T47D (cell line): Measurements from ENCODE around the gene BTBD17.

Source experiments
- DNase-seq, 2 experiments: peaks; one replicate each; pipeline versions ENCODE4 v3.0.0 to v3.0.0-alpha.2; 2011 to 2012; ENCODE audit warnings: low read depth in 1 of 2, low spot score in 1 of 2
- JUND ChIP-seq: IDR thresholded peaks from 2 replicates; pipeline ENCODE4 v1.6.1; 2012; ENCODE audit warnings: low read depth
- in situ Hi-C: cut with HindIII; loops from 2 replicates; pipeline ENCODE4 v1.10.0; 2016; ENCODE audit warnings: low sequenced_read_pairs, low pct_unique_long_range_greater_than_20kb

BTBD17 gene

GRCh38 chr17:74393346-74393942, 31.8 kb upstream of the BTBD17 start:
- DNase-seq, result no peak
- in situ Hi-C loops, result no loop called here
- no peak for TF ChIP-seq JUND

GRCh38 chr17:74392848-74393247, 31.2 kb upstream of the BTBD17 start:
- DNase-seq, result peak in 1 of 2 experiments; percentile 67
- in situ Hi-C loops, result no loop called here
- no peak for TF ChIP-seq JUND

- no peak for TF ChIP-seq JUND
- DNase-seq, result peak in 1 of 2 experiments; percentile 55
- in situ Hi-C loops, result no loop called here
Measured at GRCh38 chr17:74391771-74392170, 30.1 kb upstream of the BTBD17 start.

- no peak for DNase-seq
- in situ Hi-C loops, result no loop called here
Measured at GRCh38 chr17:74390680-74391653, 29.3 kb upstream of the BTBD17 start.

GRCh38 chr17:74389937-74390679, 28.4 kb upstream of the BTBD17 start:
- in situ Hi-C loops, result no loop called here
- no peak for TF ChIP-seq JUND

More at GRCh38 chr17:74390680-74391653, 29.3 kb upstream of the BTBD17 start:
- TF ChIP-seq JUND, result no peak

GRCh38 chr17:74389084-74389753, 27.6 kb upstream of the BTBD17 start:
- in situ Hi-C loops, result no loop called here
- TF ChIP-seq JUND, result no peak
- no peak for DNase-seq

More at GRCh38 chr17:74389937-74390679, 28.4 kb upstream of the BTBD17 start:
- no peak for DNase-seq

GRCh38 chr17:74387365-74388218, 25.9 kb upstream of the BTBD17 start:
- TF ChIP-seq JUND, result no peak
- DNase-seq, result peak in 1 of 2 experiments; percentile 55
- in situ Hi-C loops, result no loop called here

- no peak for TF ChIP-seq JUND
- in situ Hi-C loops, result no loop called here
- no peak for DNase-seq
Measured at GRCh38 chr17:74386386-74386785, 24.7 kb upstream of the BTBD17 start.

GRCh38 chr17:74385201-74385600, 23.5 kb upstream of the BTBD17 start:
- TF ChIP-seq JUND, result no peak
- DNase-seq, result no peak
- in situ Hi-C loops, result no loop called here

GRCh38 chr17:74383141-74383540, 21.5 kb upstream of the BTBD17 start:
- in situ Hi-C loops, result no loop called here
- TF ChIP-seq JUND, result no peak

GRCh38 chr17:74380959-74381808, 19.5 kb upstream of the BTBD17 start:
- DNase-seq, result no peak
- in situ Hi-C loops, result no loop called here
- TF ChIP-seq JUND, result no peak

More at GRCh38 chr17:74383141-74383540, 21.5 kb upstream of the BTBD17 start:
- DNase-seq, result no peak
